Immature natural killer cell (primary cell): Measurements from ENCODE around the gene SNX17. TPM values are rescaled to one million over a fixed set of nuclear protein-coding genes. Genes with fewer than 3 reads are reported as not detected.

Source experiments
- DNase-seq, 3 donors: peaks; one replicate each; pipeline ENCODE4 v3.0.0; 2022; ENCODE audit warnings: mixed read lengths in 1 of 3
- H3K27ac Mint-ChIP-seq, 6 donors: one replicate each; pipeline ENCODE4 v1.8.0; 2020; ENCODE audit warnings: mixed read lengths in 6 of 6, mild to moderate bottlenecking in 5 of 6, inconsistent platforms in 4 of 6, moderate library complexity in 3 of 6
- H3K27me3 Mint-ChIP-seq, 3 donors: one replicate each; pipeline ENCODE4 v1.8.0; 2020 to 2021; ENCODE audit warnings: low read depth in 3 of 3, mild to moderate bottlenecking in 3 of 3, mixed read lengths in 3 of 3, moderate library complexity in 3 of 3, inconsistent platforms in 1 of 3
- H3K36me3 Mint-ChIP-seq, 3 donors: one replicate each; pipeline ENCODE4 v1.8.0; 2020; ENCODE audit warnings: mixed read lengths in 3 of 3, inconsistent platforms in 2 of 3, mild to moderate bottlenecking in 2 of 3
- H3K4me1 Mint-ChIP-seq, 2 donors: one replicate each; pipeline ENCODE4 v1.8.0; 2020; ENCODE audit warnings: inconsistent platforms in 2 of 2, mild to moderate bottlenecking in 2 of 2, mixed read lengths in 2 of 2, moderate library complexity in 1 of 2
- H3K4me3 Mint-ChIP-seq, 5 donors: one replicate each; pipeline ENCODE4 v1.8.0; 2020; ENCODE audit warnings: mild to moderate bottlenecking in 5 of 5, mixed read lengths in 5 of 5, inconsistent platforms in 3 of 5, moderate library complexity in 3 of 5
- H3K9me3 Mint-ChIP-seq, 6 donors: one replicate each; pipeline ENCODE4 v1.8.0; 2020; ENCODE audit warnings: mild to moderate bottlenecking in 6 of 6, mixed read lengths in 6 of 6, inconsistent platforms in 4 of 6, moderate library complexity in 3 of 6
- polyA plus RNA-seq, 3 donors: library from polyadenylated mRNA; unstranded; fragments of 300-500 nt; fragmentation: Illumina TruSeq; gene quantifications; one replicate each; pipeline ENCODE4 v1.2.3, GENCODE V29; 2021

SNX17 gene, protein sequence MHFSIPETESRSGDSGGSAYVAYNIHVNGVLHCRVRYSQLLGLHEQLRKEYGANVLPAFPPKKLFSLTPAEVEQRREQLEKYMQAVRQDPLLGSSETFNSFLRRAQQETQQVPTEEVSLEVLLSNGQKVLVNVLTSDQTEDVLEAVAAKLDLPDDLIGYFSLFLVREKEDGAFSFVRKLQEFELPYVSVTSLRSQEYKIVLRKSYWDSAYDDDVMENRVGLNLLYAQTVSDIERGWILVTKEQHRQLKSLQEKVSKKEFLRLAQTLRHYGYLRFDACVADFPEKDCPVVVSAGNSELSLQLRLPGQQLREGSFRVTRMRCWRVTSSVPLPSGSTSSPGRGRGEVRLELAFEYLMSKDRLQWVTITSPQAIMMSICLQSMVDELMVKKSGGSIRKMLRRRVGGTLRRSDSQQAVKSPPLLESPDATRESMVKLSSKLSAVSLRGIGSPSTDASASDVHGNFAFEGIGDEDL
- 100 to 1,000 TPM; 236 to 321 (median 261) TPM for polyA plus RNA-seq

- Mint-ChIP-seq H3K27ac (peak within 1 kb of the TSS; percentile 90 to 100 (median 98)), H3K27me3 (peaks cover 4 to 8% (median 4%) of the 10 kb centered on the region in 3 donors), H3K4me1 (peaks cover 45 to 51% of the 10 kb centered on the region in 2 donors), H3K9me3 (no peaks in the 10 kb centered on the region), H3K4me3 (peak within 1 kb of the TSS; percentile 95 to 99 (median 96)), H3K36me3 (peaks cover 0 to 34% (median 15%) of the 10 kb centered on the region in 3 donors)
- peak; percentile 99 to 100 (median 99) for DNase-seq
These were observed at the start of gene SNX17, which contains the start of gene EIF2B4 for GRCh38 chr2:27370026-27370815. SNX17 (plus strand) TSS chr2:27370616; CDS start chr2:27370744, 128 bp downstream. EIF2B4 (minus strand) TSS chr2:27370338; CDS start chr2:27370314, 24 bp downstream.

DNA sequence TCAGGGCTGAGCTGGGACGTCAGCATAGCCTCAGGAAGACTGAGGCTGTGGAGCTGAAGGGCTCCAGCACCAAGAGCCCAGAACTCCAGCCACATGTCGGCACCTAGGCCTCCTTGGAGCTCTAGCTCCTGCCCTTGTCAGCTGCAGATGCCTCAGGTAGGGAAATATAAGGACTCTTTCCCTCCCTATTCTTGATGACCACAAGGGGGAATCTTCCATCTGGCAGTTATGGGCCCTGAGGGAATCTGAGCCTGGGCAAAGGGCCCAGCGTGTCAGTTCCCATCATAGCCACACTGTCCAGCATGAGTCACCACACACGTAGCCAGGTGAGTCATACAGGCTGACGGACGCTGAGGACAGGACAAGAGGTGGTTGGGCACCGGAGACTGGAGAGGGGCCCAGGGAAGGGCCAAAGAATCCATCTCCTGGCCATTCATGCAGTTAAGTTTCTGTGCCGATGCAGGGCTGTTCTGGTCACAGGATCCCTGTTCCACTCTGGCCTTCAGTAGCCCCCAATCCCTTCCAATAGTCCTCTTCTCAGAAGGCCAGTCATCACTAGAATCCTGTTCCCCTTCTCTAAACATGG lies 49.4 kb upstream of the SNX17 start:
- Mint-ChIP-seq H3K27ac (peak overlapping the region in 2 of 6 donors; percentile 49 to 99), H3K9me3 (no peaks in the 10 kb centered on the region), H3K36me3 (peaks cover 0 to 5% (median 5%) of the 10 kb centered on the region in 3 donors)

DNA sequence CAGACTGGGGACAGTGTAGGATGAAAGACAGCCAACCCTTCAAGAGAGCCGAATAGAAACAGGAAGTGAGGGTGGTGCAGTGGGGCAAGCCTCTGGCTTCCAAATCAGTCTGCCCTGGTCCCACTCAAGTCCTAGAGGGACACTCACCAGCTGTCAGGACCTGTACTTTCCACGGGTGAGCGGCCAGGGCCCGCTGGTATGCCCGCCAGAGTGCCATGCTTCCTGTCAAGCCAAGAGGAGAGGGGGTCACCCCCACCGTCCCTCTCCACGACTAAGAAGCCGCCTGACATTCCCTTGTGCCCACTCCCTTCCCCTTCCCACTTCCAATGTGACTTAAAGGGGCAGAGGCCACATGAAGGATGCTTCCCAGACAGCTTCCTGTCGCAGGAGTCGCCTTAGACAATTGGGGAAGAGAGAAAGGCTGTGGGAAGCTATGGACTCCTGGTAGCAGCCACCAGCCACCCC lies 48.1 kb upstream of the SNX17 start:
- peak overlapping the region; percentile 95 to 100 (median 96) for H3K4me3 Mint-ChIP-seq
- peak overlapping the region; percentile 97 to 99 (median 98) for H3K27ac Mint-ChIP-seq
- no peaks in the 10 kb centered on the region for H3K9me3 Mint-ChIP-seq
- H3K27me3 Mint-ChIP-seq, result peaks cover 2 to 4% (median 2%) of the 10 kb centered on the region in 3 donors
- H3K4me1 Mint-ChIP-seq, result peaks cover 23 to 36% of the 10 kb centered on the region in 2 donors
- peak in 1 of 3 donors; percentile 4 for DNase-seq
- H3K36me3 Mint-ChIP-seq, result peaks cover 7 to 16% (median 15%) of the 10 kb centered on the region in 3 donors

More for the DNA sequence above, 49.4 kb upstream of the SNX17 start:
- no peak for DNase-seq
- Mint-ChIP-seq H3K4me1 (peaks cover 23 to 36% of the 10 kb centered on the region in 2 donors), H3K4me3 (peak overlapping the region in 1 of 5 donors; percentile 1), H3K27me3 (peaks cover 2 to 4% (median 2%) of the 10 kb centered on the region in 3 donors)

- no peaks in the 10 kb centered on the region for H3K9me3 Mint-ChIP-seq
- peak within 1 kb of the TSS; percentile 95 to 100 (median 96) for H3K4me3 Mint-ChIP-seq
- H3K4me1 Mint-ChIP-seq, result peaks cover 23 to 36% of the 10 kb centered on the region in 2 donors
- H3K27ac Mint-ChIP-seq, result peak within 1 kb of the TSS; percentile 97 to 99 (median 98)
- peaks cover 10 to 16% (median 10%) of the 10 kb centered on the region in 3 donors for H3K36me3 Mint-ChIP-seq
- DNase-seq, result peak; percentile 79 to 82 (median 82)
- peaks cover 2 to 4% (median 2%) of the 10 kb centered on the region in 3 donors for H3K27me3 Mint-ChIP-seq
These were observed 47.4 kb upstream of the SNX17 start, which contains the start of gene MPV17 for GRCh38 chr2:27322766-27323595. MPV17 (minus strand) TSS chr2:27323097; CDS start chr2:27322517, 580 bp downstream.

DNA sequence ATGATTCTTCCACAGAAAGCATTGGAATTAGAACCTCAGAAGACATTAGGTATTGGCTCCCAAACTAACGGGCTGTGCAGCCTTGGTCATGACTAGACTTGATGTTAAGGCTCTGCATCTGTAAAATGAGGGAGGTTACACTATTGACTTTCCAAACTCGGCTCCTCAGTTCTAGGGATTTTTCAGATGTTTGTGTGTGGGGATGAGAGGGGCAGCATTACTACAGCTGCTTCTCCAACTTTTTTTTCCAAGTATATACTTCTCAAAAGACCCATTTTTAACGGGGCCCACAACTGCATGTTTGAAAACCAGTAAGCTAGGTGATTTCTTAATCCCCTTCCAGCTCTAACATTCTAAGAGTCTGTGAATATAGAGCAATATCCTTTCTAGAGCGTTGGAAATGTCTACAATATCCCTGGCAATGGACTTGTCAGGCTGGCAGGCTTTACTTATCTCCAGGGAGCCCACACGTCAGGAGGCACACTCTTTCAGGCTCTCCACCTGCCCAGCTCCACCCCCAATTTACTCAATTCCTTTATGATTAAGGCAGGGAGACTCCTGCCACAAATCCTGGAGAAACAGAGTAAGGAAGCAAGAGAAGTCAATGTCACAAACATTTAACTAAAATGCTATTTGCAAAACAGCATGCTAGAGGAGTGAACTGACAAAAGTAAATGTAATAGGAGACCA lies 46.7 kb upstream of the SNX17 start:
- Mint-ChIP-seq H3K9me3 (no peaks in the 10 kb centered on the region), H3K4me1 (peaks cover 23 to 36% of the 10 kb centered on the region in 2 donors), H3K27me3 (peaks cover 2 to 4% (median 2%) of the 10 kb centered on the region in 3 donors), H3K4me3 (peak overlapping the region; percentile 95 to 100 (median 96)), H3K36me3 (peaks cover 10 to 22% (median 15%) of the 10 kb centered on the region in 3 donors), H3K27ac (peak overlapping the region; percentile 97 to 99 (median 98))
- no peak for DNase-seq

- peaks cover 23 to 36% of the 10 kb centered on the region in 2 donors for H3K4me1 Mint-ChIP-seq
- no peaks in the 10 kb centered on the region for H3K9me3 Mint-ChIP-seq
- peaks cover 2 to 4% (median 2%) of the 10 kb centered on the region in 3 donors for H3K27me3 Mint-ChIP-seq
- H3K4me3 Mint-ChIP-seq, result peak overlapping the region; percentile 3 to 96 (median 40)
- peaks cover 10 to 26% (median 18%) of the 10 kb centered on the region in 3 donors for H3K36me3 Mint-ChIP-seq
- DNase-seq, result no peak
- H3K27ac Mint-ChIP-seq, result peak overlapping the region in 5 of 6 donors; percentile 29 to 98 (median 57)
These were observed 45.7 kb upstream of the SNX17 start for GRCh38 chr2:27324720-27325119.

DNA sequence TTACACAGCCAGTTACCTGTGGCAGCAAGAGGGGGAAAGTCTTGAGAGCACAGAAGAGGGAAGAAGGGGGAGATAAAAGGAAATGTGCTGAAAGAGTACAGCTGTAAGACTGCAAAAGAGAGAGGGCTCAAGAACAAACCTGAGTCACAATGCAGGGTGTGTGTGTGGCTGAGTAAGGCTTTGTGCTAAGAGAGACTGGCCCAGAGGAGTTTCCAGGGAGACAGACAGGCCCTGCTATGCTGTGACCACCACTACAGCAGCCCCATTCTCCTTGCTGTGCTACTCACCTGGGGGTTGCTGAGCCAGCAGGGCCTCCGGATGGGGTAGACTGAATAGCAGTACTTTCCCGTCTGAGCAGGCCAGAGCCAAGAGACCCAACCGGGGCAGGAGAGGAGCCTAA lies 35.1 kb upstream of the SNX17 start:
- Mint-ChIP-seq H3K9me3 (no peaks in the 10 kb centered on the region), H3K27me3 (peaks cover 0 to 3% (median 0%) of the 10 kb centered on the region in 3 donors), H3K27ac (peak overlapping the region in 1 of 6 donors; percentile 43), H3K4me3 (no peak overlapping the region), H3K36me3 (peaks cover 13 to 35% (median 24%) of the 10 kb centered on the region in 3 donors), H3K4me1 (no peaks in the 10 kb centered on the region)
- DNase-seq, result no peak

DNA sequence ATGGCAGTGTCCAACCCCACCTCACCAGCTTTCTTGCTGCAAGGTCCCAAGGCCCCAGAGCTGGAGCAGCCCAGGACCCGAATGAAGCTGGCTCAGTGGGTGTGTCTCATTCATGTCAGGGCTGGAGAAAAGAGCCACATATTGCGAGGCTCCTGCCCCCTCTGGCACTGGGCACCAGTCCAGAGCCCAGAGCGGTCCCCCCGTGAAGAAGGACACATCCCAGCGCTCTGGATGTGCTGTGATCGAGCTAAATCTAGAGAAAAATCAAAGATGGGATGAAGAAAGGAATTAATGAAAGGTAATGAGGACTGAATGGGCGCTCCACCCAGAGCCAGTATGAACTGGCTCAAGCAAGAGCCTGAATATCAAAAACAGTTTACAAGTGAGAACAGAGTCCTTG lies 34.2 kb upstream of the SNX17 start:
- Mint-ChIP-seq H3K4me3 (no peak overlapping the region), H3K27ac (no peak overlapping the region), H3K27me3 (peaks cover 0 to 3% (median 0%) of the 10 kb centered on the region in 3 donors), H3K36me3 (peaks cover 9 to 38% (median 24%) of the 10 kb centered on the region in 3 donors), H3K4me1 (no peaks in the 10 kb centered on the region), H3K9me3 (no peaks in the 10 kb centered on the region)
- DNase-seq, result no peak

DNA sequence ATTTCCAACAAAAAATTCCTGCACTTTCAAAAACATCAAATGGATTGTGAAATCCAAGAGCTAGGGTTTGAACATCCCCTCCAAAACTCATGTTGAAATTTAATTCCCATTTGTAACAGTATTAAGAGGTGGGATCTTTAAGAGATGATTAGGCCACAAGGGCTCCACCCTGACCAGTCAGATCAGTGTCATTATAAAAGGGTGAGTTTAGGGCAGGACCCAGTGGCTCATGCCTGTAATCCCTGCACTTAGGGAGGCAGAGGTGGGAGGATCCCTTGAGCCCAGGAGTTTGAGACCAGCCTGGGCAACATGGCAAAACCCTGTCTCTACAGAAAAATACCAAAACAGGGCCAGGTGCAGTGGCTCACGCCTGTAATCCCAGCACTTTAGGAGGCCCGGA lies 22.8 kb upstream of the SNX17 start:
- Mint-ChIP-seq H3K27me3 (peaks cover 0 to 1% (median 0%) of the 10 kb centered on the region in 3 donors), H3K9me3 (peaks cover 0 to 2% (median 0%) of the 10 kb centered on the region in 6 donors), H3K36me3 (peaks cover 0 to 4% (median 0%) of the 10 kb centered on the region in 3 donors), H3K27ac (no peak overlapping the region), H3K4me3 (no peak overlapping the region), H3K4me1 (peaks cover 24 to 41% of the 10 kb centered on the region in 2 donors)
- DNase-seq, result no peak

DNA sequence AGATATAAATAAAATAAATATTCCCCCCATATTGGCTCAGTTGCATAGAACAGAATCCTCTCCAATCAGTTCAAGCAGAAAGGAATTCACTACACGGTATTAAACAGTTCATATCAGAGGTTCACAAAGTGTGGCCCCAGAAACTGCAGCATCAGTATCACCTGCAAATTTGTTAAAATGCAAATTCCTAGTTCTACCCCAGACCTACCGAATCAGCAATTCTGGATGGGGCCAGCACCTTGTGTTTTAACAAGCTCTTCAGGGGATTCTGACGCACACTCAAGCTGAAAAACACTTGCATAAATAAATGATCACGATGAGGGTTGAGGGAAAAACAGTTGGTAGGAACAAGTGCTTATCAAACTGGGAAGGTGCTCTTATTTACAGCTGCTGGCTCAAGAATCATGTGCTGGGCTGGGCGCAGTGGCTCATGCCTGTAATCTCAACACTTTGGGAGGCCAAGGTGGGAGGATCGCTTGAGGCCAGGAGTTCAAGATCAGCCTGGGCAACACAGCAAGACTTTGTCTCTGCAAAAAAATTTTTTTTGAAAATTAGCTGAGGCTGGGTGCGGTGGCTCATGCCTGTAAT lies 20.2 kb upstream of the SNX17 start:
- peaks cover 0 to 1% (median 0%) of the 10 kb centered on the region in 3 donors for H3K27me3 Mint-ChIP-seq
- no peaks in the 10 kb centered on the region for H3K9me3 Mint-ChIP-seq
- H3K4me1 Mint-ChIP-seq, result peaks cover 30 to 53% of the 10 kb centered on the region in 2 donors
- no peak for DNase-seq
- H3K36me3 Mint-ChIP-seq, result no peaks in the 10 kb centered on the region
- peak overlapping the region in 1 of 6 donors; percentile 23 for H3K27ac Mint-ChIP-seq
- H3K4me3 Mint-ChIP-seq, result no peak overlapping the region

- H3K4me1 Mint-ChIP-seq, result peaks cover 44 to 65% of the 10 kb centered on the region in 2 donors
- peak overlapping the region in 5 of 6 donors; percentile 7 to 24 (median 9) for H3K27ac Mint-ChIP-seq
- DNase-seq, result no peak
These were observed 18.4 kb upstream of the SNX17 start for GRCh38 chr2:27351802-27352598.

More at GRCh38 chr2:27351802-27352598, 18.4 kb upstream of the SNX17 start:
- peaks cover 6 to 10% (median 7%) of the 10 kb centered on the region in 3 donors for H3K27me3 Mint-ChIP-seq
- no peaks in the 10 kb centered on the region for H3K9me3 Mint-ChIP-seq
- H3K36me3 Mint-ChIP-seq, result no peaks in the 10 kb centered on the region
- H3K4me3 Mint-ChIP-seq, result no peak overlapping the region
